Endothelial cell of umbilical vein (primary cell): ENCODE results near the gene C19orf25. TPM values are rescaled to one million over a fixed set of nuclear protein-coding genes. Genes with fewer than 3 reads are reported as not detected.

Experiments
- BruUV-seq: library from RNA; stranded (reverse); fragments of 400-500 nt; replicated peaks from 2 replicates; lab custom pipeline; 2021; lab: Mats Ljungman, UMichigan
- CTCF ChIA-PET: fragments of 300-600, 350-600 bp; sonication (Branson Sonifier 250); formaldehyde crosslinking; loops from one replicate; lab custom pipeline; 2021; ENCODE audit warnings: antibody characterized with exemption, inconsistent platforms; lab: Charles Lee
- POLR2A ChIA-PET: fragments of 300-600, 350-600 bp; sonication (Branson Sonifier 250); formaldehyde crosslinking; loops from one replicate; lab custom pipeline; 2021; ENCODE audit warnings: antibody characterized with exemption, inconsistent platforms; lab: Charles Lee
- DNase-seq: peaks from one replicate; pipeline ENCODE4 v3.0.0-alpha.2; 2011; ENCODE audit warnings: low read depth, low spot score
- FAIRE-seq: peaks from 2 replicates; lab custom pipeline; 2011; peaks lifted over from hg19 to GRCh38; lab: Jason Lieb, UNC
- H2AFZ ChIP-seq: 2 replicates; pipeline ENCODE4 v1.6.0; 2012; ENCODE audit warnings: low read depth, low read length, control low read depth, inconsistent platforms
- H3K27ac ChIP-seq: 2 replicates; pipeline ENCODE4 v1.5.1; 2011; ENCODE audit warnings: low read depth, mild to moderate bottlenecking, control low read depth, low read length, moderate library complexity; ENCODE audit not compliant: insufficient read depth
- H3K27me3 ChIP-seq, 2 experiments: 2 replicates each; pipeline versions ENCODE4 v1.6.0 to v1.6.1; 2011; ENCODE audit warnings: low read length in 2 of 2, mixed read lengths in 1 of 2; ENCODE audit not compliant: control insufficient read depth in 2 of 2, insufficient read depth in 2 of 2
- H3K36me3 ChIP-seq, 2 experiments: 2 replicates in 1 of 2; 3 replicates in 1 of 2; pipeline ENCODE4 v1.5.1; 2011; ENCODE audit warnings: low read length in 2 of 2, mild to moderate bottlenecking in 1 of 2, moderate library complexity in 1 of 2; ENCODE audit not compliant: control insufficient read depth in 2 of 2, insufficient read depth in 2 of 2; ENCODE audit errors: extremely low read depth in 1 of 2
- H3K4me1 ChIP-seq: 3 replicates; pipeline ENCODE4 v1.5.1; 2011; ENCODE audit warnings: mild to moderate bottlenecking, low read length; ENCODE audit not compliant: control insufficient read depth, insufficient read depth; ENCODE audit errors: extremely low read depth
- H3K4me2 ChIP-seq: 2 replicates; pipeline ENCODE4 v1.6.1; 2011; ENCODE audit warnings: low read length, control low read depth, mixed read lengths; ENCODE audit not compliant: insufficient read depth
- H3K4me3 ChIP-seq, 3 experiments: fragments of 200-600 bp in 1 of 3; sonication (generic), shearing (Covaris generic) in 1 of 3; replicated peaks in 1 of 3; 2 replicates each; pipeline ENCODE4 v1.5.1; 2011 to 2016; ENCODE audit warnings: control low read depth in 3 of 3, low read length in 3 of 3, mild to moderate bottlenecking in 2 of 3, inconsistent platforms in 1 of 3, low read depth in 1 of 3, moderate library complexity in 1 of 3; ENCODE audit not compliant: insufficient read depth in 1 of 3
- H3K79me2 ChIP-seq: 2 replicates; pipeline ENCODE4 v1.6.0; 2012; ENCODE audit warnings: low read length, inconsistent platforms; ENCODE audit not compliant: control insufficient read depth, insufficient read depth
- H3K9ac ChIP-seq: replicated peaks from 2 replicates; pipeline ENCODE3; 2011; ENCODE audit warnings: low read length, control low read depth; ENCODE audit not compliant: insufficient read depth; ENCODE audit errors: extremely low read depth
- H3K9me1 ChIP-seq: replicated peaks from 3 replicates; pipeline ENCODE4 v1.6.0; 2011; ENCODE audit warnings: mild to moderate bottlenecking, low read length; ENCODE audit not compliant: control insufficient read depth, insufficient read depth; ENCODE audit errors: extremely low read depth
- H3K9me3 ChIP-seq: replicated peaks from 2 replicates; pipeline ENCODE4 v1.5.1; 2012; ENCODE audit warnings: low read length, inconsistent platforms; ENCODE audit not compliant: control insufficient read depth, insufficient read depth
- H4K20me1 ChIP-seq: replicated peaks from 2 replicates; pipeline ENCODE3; 2011; ENCODE audit warnings: mild to moderate bottlenecking, low read length; ENCODE audit not compliant: control insufficient read depth, insufficient read depth; ENCODE audit errors: extremely low read depth
- EZH2 ChIP-seq: IDR thresholded peaks from 2 replicates; pipeline ENCODE4 v1.6.1; 2012; ENCODE audit warnings: borderline replicate concordance, low read depth, mild to moderate bottlenecking, moderate library complexity, low read length, inconsistent platforms; ENCODE audit not compliant: severe bottlenecking
- FOS ChIP-seq: IDR thresholded peaks from 2 replicates; pipeline ENCODE4 v1.6.1; 2011; ENCODE audit warnings: mild to moderate bottlenecking, low read length, moderate library complexity, borderline replicate concordance; ENCODE audit not compliant: insufficient read depth
- GATA2 ChIP-seq: IDR thresholded peaks from 2 replicates; pipeline ENCODE4 v1.7.0; 2011; ENCODE audit warnings: low read depth, mild to moderate bottlenecking, moderate library complexity, mixed read lengths, low read length; ENCODE audit not compliant: insufficient read length, insufficient read depth
- JUN ChIP-seq: IDR thresholded peaks from 2 replicates; pipeline ENCODE4 v1.6.1; 2011; ENCODE audit warnings: borderline replicate concordance, low read depth; ENCODE audit not compliant: insufficient read length, insufficient read depth
- MAX ChIP-seq: IDR thresholded peaks from 2 replicates; pipeline ENCODE4 v1.6.1; 2011; ENCODE audit not compliant: insufficient read depth, insufficient read length
- MYC ChIP-seq: IDR thresholded peaks from one replicate; pipeline ENCODE4 v1.6.1; 2011; ENCODE audit warnings: mild to moderate bottlenecking, low read depth, low read length
- POLR2A ChIP-seq: IDR thresholded peaks from 2 replicates; pipeline ENCODE4 v1.6.1; 2012; ENCODE audit warnings: low read depth, mild to moderate bottlenecking, control low read depth, low read length
- POLR2AphosphoS5 ChIP-seq: IDR thresholded peaks from 2 replicates; pipeline ENCODE4 v1.6.1; 2012; ENCODE audit warnings: low read depth, mild to moderate bottlenecking, control low read depth, low read length, moderate library complexity; ENCODE audit not compliant: insufficient read depth
- dilution Hi-C: fragments of 300-500 bp; cut with MboI; formaldehyde crosslinking; loops from one replicate; pipeline ENCODE4 v1.15.0; 2019; ENCODE audit warnings: low sequenced_read_pairs; ENCODE audit not compliant: extremely low pct_ligation_motif_present
- intact Hi-C: fragments of 100-400 bp; cut with micrococcal nuclease; formaldehyde crosslinking; loops from one replicate; pipeline ENCODE4 v1.10.0; 2022
- polyA plus RNA-seq, 4 experiments: library from polyadenylated mRNA; depleted of rRNA in 3 of 4; stranded (reverse) in 3 of 4; unstranded in 1 of 4; fragments of >200 nt; gene quantifications; 2 replicates each; pipeline versions ENCODE4 v1.2.1 to v1.2.3, GENCODE V29; 2011 to 2012; ENCODE audit warnings: missing spikeins in 1 of 4
- total RNA-seq: library from RNA; stranded (reverse); gene quantifications from 2 replicates; pipeline ENCODE4 v1.2.3, GENCODE V29; 2021
- TF ChIP-seq, protein P1 (sequence below), 2 donors: IDR thresholded peaks; 1 replicate in 1 of 2; 2 replicates in 1 of 2; pipeline ENCODE4 v1.5.1; 2011; ENCODE audit warnings: low read length in 2 of 2, mild to moderate bottlenecking in 2 of 2, moderate library complexity in 2 of 2, control low read depth in 1 of 2, inconsistent platforms in 1 of 2, low read depth in 1 of 2; ENCODE audit not compliant: insufficient read depth in 1 of 2; ENCODE audit errors: extremely low read depth in 1 of 2

C19orf25 gene
- total and polyA plus RNA-seq, 2 donors (not counting 3 experiments of a cell fraction or from before 2014, with no cell fraction given) = 28.0 to 34.6 TPM

DNA sequence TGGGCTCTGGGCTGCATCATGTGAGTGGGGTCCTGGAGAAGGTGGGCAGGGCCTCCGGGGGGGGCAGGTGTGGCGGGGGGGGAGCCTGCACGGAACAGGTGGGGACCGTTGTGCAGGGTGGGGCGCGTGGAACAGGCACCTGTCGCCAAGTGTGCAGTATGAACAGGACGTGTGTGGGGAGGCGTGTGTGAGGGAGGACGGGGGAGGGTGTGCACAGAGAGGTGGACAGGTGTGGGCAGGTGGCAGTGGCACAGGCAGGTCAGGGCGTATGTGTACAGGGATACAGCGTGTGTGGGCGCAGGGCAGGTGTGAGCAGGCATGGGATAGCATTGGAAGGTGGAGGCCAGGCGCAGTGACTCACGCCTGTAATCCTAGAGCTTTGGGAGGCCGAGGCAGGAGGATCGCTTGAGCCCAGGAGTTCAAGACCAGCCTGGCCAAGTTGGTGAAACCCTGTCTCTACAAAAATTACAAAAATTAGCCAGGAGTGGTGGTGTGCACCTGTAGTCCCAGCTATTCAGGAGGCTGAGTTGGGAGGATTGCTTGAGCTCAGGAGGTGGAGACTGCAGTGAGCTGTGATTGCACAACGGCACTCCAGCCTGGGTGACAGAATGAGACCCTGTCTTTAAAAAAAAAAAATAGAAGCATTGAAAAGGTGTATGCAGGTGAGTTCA lies 48.1 kb upstream of the C19orf25 start:
- H3K4me3 ChIP-seq = no peak overlapping the region
- no peak for TF ChIP-seq POLR2AphosphoS5
- no peak for TF ChIP-seq EZH2
- TF ChIP-seq, protein P1, sequence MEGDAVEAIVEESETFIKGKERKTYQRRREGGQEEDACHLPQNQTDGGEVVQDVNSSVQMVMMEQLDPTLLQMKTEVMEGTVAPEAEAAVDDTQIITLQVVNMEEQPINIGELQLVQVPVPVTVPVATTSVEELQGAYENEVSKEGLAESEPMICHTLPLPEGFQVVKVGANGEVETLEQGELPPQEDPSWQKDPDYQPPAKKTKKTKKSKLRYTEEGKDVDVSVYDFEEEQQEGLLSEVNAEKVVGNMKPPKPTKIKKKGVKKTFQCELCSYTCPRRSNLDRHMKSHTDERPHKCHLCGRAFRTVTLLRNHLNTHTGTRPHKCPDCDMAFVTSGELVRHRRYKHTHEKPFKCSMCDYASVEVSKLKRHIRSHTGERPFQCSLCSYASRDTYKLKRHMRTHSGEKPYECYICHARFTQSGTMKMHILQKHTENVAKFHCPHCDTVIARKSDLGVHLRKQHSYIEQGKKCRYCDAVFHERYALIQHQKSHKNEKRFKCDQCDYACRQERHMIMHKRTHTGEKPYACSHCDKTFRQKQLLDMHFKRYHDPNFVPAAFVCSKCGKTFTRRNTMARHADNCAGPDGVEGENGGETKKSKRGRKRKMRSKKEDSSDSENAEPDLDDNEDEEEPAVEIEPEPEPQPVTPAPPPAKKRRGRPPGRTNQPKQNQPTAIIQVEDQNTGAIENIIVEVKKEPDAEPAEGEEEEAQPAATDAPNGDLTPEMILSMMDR (IDR thresholded peaks at IDR 0.05; ENCODE audit: extremely low read depth in 1 of 2, insufficient read depth in 1 of 2, low read depth in 1 of 2, low read length in 2 of 2) = no peak
- no peak for TF ChIP-seq FOS
- no peak for TF ChIP-seq JUN
- TF ChIP-seq MAX = no peak
- no peak for TF ChIP-seq POLR2A
- no peak for TF ChIP-seq MYC
- no peak for TF ChIP-seq GATA2
- dilution Hi-C loops (no loop called here), intact Hi-C loops (no loop called here)
- no peaks in the 10 kb centered on the region for H3K36me3 ChIP-seq
- no peaks in the 10 kb centered on the region for H3K79me2 ChIP-seq
- DNase-seq = no peak
- H4K20me1 ChIP-seq = no peaks in the 10 kb centered on the region
- no peak overlapping the region for H3K9ac ChIP-seq
- FAIRE-seq = no peak
- peaks cover 9 to 12% of the 10 kb centered on the region in 2 experiments for H3K27me3 ChIP-seq
- no peaks in the 10 kb centered on the region for H3K9me3 ChIP-seq
- no peak overlapping the region for H2AFZ ChIP-seq
- H3K27ac ChIP-seq = no peak overlapping the region
- CTCF ChIA-PET = interaction anchor here (1.4 kb wide), 1 partner anchor 19 kb away, joined by 6 read pairs; no protein-coding TSS in a partner anchor
- H3K4me2 ChIP-seq = no peak overlapping the region
- no peaks in the 10 kb centered on the region for H3K4me1 ChIP-seq
- H3K9me1 ChIP-seq = no peaks in the 10 kb centered on the region
- POLR2A ChIA-PET = interaction anchor here (0.6 kb wide), 1 partner anchor 348 kb away, joined by 7 read pairs; no protein-coding TSS in a partner anchor
- BruUV-seq = no TSS peak
